ENCODE measurements around the gene CCNYL1.

DNA sequence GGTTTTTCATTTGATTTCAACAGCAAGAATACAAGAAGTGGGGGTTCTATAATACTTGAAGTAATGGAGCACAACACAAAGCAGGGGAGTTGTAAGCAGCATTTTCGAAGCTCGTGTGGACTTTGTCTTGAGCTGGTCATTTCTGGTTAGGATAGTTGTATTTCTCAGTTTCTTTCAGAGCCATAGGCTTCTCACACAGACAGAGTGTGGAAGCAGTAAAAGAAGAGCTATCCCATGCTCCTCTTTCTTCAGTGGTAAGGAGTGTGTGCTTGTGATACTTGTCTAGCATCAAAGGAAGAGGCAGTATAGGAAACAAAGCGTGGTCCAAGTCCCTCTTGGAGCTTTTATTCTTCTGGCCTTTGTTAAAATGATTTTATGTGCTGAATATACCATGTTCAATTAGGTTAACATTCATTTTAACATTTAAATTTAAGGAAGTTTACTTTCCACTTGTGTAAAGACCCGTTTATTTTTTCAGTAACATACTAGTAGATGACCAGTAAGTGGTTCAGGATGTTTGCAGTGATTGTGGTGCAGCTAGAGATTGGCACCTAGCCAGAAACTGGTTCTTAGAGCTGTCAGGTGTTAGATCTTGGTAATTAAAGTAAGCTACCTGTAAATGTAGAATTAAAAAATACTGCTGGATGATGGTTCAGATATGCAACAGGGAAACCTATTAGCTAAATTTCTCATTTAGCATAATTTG is 14.6 kb downstream of the CCNYL1 start:
- TF ChIP-seq, protein P1, sequence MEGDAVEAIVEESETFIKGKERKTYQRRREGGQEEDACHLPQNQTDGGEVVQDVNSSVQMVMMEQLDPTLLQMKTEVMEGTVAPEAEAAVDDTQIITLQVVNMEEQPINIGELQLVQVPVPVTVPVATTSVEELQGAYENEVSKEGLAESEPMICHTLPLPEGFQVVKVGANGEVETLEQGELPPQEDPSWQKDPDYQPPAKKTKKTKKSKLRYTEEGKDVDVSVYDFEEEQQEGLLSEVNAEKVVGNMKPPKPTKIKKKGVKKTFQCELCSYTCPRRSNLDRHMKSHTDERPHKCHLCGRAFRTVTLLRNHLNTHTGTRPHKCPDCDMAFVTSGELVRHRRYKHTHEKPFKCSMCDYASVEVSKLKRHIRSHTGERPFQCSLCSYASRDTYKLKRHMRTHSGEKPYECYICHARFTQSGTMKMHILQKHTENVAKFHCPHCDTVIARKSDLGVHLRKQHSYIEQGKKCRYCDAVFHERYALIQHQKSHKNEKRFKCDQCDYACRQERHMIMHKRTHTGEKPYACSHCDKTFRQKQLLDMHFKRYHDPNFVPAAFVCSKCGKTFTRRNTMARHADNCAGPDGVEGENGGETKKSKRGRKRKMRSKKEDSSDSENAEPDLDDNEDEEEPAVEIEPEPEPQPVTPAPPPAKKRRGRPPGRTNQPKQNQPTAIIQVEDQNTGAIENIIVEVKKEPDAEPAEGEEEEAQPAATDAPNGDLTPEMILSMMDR (IDR thresholded peaks at IDR 0.05): no peak
- no peak for TF ChIP-seq POLR2A (IDR thresholded peaks at IDR 0.05)
- no peak for TF ChIP-seq POLR2AphosphoS5 (IDR thresholded peaks at IDR 0.05; ENCODE audit: insufficient read depth in 1 of 2, low read depth in 1 of 2)

Data from vagina (tissue), 2 donors.